Ureter (tissue), 1 donor: ENCODE results near the gene DDA1. TPM values are rescaled to one million over a fixed set of nuclear protein-coding genes. Genes with fewer than 3 reads are reported as not detected.

ENCODE experiments used
- DNase-seq: peaks from one replicate; pipeline ENCODE4 v3.0.0-alpha.2; 2020; ENCODE audit warnings: low spot score
- total RNA-seq: library from RNA; stranded (reverse); gene quantifications from one replicate; pipeline ENCODE4 v1.2.4, GENCODE V29; 2023
- donor health status: DM: yes; HTN: yes; CAD: no.

Gene DDA1
- total RNA-seq, 1 donor from 2014 or later = 32.0 TPM

DNA sequence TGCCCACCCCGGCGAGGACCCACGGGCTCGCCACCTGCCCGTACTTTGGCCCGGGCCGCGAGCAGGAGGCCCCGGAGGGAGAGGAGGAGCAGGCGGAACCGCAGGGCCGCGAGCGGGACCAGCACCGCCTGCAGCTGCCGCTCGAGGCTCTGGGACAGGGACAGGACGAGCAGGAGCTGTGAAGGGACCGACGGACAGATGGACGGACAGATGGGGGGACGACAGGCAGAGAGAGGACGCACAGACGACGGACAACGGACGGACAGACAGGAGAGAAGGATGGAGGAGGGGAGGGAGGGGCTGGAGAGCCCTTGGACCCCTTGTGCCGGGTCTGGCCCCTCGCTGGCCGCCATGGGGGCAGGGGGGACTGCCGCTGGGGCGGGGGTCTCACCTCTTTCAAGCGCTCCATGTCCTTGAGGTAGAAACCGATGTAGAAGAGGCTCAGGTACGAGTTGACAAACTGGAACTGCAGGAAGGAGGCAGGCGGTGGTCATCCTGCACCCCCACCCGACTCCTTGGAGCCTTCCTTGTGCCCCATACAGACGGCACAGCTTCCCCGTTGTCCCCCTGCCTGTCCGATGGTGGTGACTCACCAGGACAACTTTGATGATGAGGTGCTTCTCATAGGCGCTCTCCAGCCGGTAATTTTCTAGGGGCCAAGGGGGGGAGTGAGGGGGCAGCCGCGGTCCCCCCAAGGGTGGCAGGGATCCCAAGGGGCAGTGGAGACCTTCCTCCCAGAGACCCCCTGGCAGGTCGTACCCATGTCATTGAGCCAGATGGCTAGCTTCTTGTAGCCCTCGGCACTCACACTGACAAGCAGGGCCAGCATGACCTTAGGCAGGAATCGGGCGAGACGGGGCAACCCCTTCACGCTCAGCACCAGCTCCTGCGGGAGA is 20.3 kb downstream of the DDA1 start:
- DNase-seq = no peak

DNA sequence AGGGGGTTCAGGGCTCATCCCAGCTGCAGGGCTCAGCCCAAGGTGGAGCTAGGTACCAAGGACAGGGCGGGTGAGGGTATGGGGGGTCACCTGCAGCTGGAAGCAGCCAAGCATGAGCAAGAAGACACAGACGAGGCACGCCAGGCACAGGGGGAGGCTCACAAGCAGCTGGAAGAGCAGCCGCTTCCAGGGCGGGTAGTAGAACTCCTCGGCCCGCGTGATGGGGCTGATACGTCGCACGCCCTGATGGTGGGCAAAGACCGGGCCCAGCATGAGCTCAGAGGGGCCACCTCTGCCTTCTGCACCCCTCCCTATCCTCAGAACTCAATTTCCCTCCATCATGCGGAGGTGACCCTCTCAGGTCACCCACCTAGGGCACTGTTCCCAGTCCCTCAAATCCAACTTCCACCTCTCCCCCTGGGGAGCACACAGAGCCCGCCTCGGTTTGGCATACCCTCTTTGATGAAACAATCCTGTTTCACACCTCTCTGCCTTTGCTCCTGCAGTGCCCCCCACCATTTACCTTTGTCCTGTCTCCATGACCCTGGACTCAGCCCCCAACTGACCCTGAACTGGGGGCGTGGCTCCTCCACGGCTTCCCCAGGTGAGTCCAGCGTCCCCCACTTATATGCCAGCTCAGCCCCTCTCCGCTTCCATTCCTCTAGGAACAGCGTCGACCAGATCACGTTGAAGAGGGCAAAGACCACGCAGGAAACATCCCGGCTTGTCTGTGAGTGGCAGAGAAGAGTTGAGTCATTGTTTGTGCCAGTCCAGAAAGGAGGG is 21.1 kb downstream of the DDA1 start:
- DNase-seq = no peak

DNA sequence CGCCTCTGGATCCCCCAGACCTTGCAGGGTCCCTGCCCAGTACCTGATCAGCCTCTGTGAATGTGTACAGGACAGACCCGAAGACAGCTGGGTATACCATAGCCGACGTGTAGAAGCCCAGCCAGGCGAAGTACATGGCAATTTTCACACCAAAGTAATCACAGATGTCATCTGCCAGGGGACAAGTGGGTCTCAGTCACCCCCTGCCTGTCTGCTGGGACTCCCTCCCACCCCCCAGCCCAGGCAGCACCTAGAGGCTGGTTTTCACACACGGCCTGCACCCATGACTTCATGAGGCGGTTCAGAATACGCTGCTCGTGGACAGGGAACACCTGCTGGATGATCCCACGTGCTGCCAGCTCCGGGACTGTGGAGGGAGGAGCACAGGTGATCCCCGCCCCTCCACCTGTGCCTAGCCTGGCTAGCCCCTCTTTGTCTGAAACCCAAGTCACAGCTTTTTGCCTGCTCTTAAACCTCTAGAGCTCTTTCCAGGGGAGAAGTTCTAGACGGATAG is 21.7 kb downstream of the DDA1 start:
- DNase-seq = no peak

DNA sequence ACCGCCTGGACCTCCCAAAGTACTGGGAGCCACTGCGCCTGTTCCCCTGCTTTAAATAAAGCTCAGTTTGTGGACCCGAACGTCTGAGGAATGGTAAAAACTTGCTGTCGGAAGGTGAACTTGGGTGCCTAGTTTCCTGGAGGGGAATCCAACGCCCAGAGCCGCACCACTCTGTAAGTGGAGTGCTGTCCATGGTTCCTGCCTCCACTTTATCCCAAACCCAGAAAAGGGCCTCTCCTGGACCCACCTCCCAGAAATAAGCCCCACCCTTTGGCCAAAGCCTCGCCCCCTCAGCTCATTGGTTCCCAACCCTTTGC is 23.0 kb downstream of the DDA1 start:
- DNase-seq = no peak

DNA sequence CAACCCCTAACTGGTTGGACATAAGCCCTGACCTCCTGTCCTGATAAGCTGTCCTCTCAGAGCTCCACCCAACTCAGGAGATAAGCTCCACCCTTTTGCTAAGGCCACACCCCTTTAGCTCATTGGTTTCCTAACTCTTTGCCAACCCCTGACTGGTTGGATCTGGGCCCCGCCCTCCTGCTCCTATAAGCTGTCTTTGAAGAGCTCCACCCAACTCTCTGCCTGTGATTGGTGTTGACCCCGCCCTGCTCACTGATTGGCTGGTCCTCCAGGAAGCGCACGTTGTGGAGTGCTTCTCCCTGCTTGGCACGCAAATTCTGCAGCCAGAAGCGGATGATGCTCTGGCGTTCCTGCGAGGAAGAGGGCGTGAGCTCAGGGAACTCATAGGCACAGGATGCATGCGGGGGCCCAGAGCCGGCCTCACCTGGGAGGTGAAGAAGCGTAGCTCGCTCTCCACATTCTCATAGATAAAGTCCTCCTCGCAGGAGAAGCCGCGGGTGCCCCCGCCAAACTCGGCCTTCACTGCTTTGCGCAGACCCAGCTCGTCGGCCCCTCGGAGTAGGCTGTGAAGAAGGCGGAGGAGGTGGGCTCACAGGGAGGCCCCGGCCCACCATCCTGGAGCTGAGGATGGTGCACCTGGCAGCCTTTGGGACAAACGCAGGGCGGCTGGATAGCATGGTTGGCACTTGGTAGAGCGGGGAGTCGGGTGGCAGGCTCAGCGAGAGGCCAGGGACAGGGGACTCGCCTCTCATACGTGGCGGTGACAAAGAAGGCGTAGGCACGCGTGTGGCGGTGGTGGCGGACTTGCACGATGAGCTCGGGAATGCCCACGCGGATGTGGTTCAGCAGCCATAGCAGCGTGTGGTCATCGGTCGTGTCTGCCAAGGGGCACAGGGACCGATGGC is 23.6 kb downstream of the DDA1 start:
- no peak for DNase-seq

DNA sequence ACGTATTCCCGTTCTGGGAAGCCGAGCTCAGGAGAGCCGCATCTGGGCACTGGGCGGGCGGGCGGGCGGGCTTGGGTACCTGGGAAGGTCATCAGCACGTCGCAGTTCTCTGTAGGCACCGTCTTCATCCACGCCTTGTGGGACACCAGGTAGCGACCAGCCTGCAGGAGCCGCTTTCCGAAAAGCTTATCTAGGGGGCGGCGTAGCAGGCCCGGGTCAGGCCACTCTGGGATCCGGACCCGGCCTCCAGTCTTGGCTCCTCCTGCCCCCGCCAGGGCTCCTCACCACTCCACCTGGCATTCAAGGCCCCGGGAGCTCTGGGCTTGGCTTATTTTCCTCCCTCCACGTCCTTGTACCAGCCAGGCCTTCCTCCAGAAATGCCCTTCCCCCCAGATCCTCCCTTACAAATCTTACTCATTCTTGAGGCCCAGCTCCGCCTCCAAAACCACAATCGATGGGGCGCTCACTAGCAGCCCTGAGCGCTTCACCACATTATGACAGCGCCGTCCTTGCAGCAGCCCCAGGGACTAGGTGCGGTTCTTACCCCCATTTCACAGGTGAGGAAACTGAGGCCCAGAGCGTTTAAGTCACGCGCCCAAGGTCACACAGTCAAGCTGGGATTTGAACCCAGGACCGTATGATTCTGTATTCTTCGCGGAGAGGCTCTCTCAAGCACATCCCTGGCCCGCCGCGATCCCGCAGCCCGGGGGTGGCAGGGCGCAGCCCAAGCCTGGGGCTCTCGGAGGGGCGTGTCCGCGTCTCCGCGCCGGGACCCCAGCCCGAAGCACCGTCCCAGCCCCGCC is 24.4 kb downstream of the DDA1 start:
- no peak for DNase-seq

DNA sequence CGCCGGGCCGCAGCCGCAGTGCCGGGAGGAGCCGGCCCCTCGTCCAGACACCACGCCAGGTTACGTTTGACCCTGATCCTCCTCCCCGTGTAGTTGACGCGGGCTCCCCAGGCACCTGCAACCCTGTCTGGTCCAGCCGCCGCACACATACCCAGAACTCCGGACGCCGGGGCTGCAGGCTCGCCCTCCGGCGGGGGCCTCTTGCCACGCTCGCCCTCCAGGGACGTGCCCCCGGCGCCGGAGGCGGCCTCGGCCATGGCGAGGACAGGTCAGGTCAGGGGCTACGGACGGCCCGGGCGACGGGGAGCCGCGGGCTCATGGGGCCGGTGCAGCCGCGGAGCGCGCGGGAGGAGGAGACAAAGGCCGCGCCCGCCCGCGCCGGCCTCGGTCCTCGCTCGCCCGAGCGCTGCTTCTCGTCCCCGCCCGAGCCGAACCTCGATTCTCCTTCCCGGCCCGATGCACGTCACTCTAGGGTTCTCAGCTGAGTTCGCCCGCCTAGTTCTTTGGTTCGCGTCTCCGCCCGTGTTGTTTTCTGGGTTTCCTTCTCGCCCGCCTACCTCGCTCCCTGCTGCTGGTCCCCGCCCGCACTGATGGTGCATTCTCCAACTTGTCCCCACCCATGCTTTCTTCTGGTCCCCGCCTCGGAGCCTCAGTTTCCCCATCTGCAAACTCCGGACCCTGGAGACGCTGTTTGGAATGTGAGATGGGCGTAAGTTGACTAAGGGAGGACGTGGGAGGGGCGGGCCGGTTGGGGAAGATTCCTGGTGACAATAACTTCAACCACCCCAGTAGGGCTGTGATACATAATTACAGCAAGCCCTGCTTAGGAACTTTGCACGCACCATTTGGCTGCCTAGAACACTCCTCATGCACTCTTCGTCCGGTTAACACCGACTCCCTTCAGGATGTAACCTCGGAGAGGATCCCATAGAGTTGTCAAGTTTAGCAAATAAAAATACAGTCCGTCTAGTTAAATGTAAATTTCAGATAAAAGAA is 25.3 kb downstream of the DDA1 start, which contains the start of gene ANO8:
Gene ANO8, minus strand, starts transcription at position 442 of the 996 bp plus-strand sequence. Its CDS starts 185 bp downstream, at position 257.
- peak; percentile 94 for DNase-seq

DNA sequence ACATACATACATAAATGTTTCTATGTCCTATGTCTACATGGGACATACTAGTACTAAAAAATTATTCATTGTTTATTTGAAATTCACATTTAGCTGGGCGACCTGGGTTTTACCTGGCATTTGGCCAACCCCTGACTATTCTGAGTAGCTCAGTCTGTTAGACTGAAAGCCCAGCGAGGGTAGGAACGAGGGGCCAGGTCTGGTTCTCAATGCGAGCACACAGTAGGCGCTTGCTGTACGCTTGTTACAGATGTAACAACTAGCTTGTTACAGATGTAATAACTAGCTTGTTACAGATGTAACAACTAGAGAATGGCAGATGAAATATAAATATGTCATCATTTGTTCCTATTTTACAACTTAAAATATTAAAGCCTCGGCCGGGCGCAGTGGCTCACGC is 26.2 kb downstream of the DDA1 start:
- no peak for DNase-seq

DNA sequence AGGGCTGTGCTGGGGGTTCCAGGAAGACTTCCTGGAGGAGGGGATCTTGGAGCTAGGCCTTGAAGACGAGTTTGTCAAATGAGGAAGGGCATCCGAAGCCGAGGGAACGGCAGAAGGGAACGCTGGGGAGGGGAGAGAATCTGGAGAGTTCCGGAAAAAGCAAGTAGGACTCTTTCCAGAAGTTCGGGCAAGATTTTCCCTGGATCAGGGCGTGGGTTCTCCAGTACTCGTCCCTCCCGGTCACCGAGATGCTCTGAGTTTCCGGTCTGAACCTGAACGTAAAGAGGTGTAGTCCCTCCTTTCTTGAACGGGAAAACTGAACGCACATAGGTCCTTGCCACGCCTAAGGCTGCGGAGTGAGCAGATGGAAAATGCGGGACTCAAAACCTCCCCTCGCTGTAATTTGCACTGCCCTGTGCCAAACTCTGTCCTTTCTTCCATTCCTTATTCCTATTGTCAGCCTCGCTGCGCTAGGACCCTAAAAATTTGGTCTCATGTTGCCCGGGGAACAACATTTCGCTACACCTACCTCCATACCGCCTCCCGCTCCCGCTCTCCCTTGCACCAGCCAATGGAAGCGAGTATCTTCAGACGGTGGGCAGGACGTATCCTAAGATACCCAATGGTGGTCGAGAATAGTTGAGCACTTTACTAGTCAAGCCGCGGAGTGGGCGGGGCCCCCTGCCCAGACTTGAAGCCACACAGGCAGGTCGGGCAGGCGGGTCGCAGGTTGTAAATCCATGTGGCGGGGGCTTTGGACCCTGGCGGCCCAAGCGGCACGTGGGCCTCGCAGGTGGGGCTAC is 27.7 kb downstream of the DDA1 start, which contains the start of gene GTPBP3:
Gene GTPBP3, plus strand, starts transcription at position 682 of the 803 bp plus-strand sequence. Its CDS starts 59 bp downstream, at position 741.
- DNase-seq = peak; percentile 97

DNA sequence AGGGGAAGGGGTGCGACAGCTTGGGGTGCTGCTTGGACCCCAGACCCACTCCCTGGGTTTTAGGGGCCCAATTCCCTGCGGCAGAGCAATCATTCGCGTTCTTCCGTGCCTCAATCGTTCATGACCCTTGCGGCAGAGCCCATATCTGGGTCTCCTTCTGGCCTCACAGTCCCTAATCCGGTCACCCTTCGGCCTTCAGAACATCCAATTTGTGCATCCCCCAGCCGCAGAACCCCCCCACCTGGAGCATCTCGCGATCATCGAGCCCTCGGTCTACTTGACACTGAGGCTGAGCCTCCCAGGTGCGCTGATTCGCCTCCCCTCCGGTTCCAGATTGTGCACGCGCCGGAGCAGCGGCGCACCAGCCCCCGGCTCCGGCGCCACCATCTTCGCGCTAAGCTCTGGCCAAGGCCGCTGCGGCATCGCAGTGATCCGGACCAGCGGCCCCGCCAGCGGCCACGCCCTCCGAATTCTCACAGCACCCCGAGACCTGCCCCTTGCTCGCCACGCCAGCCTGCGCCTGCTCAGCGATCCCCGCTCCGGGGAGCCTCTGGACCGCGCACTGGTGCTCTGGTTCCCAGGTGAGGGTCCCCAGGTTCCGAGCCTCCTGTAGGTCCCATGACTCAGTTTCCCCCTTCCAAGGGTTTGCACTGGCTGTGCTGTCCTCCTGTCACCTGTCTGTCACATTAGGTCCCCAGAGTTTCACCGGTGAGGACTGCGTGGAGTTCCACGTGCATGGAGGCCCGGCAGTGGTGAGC is 28.5 kb downstream of the DDA1 start:
- no peak for DNase-seq

DNA sequence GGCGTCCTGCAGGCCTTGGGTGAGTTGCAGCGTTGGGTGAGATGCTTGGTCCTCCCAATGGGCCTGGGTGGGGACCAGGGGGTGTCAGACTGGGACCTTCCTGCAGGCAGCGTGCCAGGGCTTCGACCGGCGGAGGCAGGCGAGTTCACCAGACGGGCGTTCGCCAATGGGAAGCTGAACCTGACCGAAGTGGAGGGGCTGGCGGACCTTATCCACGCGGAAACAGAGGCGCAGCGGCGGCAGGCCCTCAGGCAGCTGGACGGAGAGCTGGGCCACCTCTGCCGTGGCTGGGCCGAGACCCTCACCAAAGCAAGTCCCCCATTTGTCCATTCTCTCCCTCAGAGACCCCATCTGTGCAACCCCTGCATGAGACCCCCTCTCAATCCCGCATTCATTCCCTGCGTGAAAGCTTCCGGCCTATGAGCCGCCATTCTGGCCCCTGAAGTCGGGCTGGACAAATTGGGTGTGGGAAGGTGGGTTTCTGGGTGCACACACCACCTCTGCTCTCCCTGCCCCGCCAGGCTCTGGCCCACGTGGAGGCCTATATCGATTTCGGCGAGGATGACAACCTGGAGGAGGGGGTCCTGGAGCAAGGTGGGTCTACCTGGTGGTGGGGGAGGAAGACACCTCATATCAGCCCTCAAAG is 29.2 kb downstream of the DDA1 start:
- DNase-seq = peak; percentile 49

DNA sequence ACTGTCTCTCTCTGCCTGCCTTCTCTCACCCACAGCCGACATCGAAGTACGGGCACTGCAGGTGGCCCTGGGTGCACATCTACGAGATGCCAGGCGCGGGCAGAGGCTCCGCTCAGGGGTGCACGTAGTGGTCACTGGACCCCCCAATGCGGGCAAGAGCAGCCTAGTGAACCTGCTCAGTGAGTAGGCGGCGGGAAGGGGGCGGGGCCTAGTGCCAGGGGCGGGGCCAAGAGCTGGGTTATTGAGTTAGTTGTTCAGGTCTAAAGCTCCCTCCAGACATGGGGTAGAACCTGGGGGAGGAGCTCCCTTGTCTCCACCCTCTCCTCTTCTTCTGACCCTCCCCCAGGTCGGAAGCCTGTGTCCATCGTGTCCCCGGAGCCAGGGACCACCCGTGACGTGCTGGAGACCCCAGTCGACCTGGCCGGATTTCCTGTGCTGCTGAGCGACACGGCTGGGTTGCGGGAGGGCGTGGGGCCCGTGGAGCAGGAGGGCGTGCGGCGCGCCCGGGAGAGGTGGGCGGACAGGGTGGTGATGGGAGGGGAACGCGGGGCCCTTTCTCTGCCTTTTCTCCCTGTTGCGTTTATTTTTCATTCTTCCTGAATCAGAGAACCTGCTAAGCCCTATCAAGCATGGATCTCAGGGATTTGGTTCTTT is 29.9 kb downstream of the DDA1 start:
- no peak for DNase-seq

DNA sequence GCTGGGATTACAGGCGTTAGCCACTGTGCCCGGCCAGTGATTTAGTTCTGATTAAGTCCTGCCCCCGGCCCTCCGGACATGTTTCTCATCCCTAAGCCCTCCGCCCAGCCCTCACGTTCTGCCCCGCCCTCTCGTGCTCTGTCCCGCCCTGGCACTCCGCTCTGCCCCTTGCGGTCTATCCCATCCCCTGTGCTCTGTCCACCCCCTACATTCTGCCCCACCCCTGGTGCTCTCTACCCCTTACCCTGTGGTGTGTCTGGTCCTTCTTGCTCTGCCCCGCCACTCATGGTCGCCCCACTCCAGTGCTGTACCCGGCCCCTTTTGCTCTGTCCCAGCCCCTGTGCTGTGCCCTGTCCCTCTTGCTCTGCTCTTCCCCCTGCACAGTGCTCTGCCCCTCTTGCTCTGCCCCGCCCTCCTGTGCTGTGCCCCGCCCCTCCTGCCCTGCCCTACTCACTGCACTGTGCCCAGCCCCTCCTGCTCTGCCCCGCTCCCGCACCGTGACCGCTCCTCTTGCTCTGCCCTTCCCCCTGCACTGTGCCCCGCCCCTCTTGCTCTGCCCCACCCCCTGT is 31.0 kb downstream of the DDA1 start:
- DNase-seq = no peak

DNA sequence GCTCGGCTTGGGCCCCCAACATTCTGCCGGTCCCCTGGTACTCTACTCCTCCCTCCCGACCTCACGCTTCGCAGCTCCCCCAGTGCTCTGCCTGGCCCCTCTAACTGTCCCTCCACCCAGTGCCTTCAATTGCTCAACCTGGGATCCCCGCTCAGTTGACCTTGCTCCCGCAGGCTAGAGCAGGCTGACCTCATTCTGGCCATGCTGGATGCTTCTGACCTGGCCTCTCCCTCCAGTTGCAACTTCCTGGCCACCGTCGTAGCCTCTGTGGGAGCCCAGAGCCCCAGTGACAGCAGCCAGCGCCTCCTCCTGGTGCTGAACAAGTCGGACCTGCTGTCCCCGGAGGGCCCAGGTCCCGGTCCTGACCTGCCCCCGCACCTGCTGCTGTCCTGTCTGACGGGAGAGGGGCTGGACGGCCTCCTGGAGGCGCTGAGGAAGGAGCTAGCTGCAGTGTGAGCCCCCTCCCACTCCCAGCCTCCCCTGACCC is 31.6 kb downstream of the DDA1 start:
- DNase-seq = no peak

DNA sequence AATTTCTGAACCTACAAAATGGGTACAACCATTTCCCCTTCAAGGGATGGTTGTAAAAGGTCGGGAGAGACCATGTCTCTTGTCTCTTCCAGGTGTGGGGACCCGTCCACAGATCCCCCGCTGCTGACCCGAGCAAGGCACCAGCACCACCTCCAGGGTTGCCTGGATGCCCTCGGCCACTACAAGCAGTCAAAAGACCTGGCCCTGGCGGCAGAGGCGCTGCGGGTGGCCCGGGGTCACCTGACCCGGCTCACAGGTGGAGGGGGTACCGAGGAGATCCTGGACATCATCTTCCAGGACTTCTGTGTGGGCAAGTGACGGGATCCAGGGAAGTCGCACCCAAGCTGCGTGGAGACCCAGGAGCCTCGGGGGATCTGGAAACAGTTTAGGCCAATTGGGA is 32.0 kb downstream of the DDA1 start:
- DNase-seq = no peak

DNA sequence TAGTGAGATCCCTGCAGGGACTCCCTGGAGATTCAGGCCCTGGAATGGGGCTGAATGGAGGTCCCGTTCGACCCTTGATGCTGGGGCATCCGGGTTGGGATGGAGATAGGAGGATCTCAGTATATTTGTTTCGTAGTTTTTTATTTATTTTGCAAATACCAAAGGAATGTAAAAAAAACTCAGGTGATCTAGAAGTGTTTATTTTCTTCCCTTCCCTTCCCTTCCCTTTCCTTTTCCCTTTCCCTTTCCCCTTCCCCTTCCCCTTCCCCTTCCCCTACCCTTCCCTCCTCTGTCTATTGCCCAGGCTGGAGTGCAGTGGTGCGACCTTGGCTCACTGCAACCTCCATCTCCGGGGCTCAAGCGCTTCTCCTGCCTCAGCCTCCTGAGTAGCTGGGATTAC is 32.5 kb downstream of the DDA1 start:
- DNase-seq = no peak
